Measurements from ENCODE around the gene KLK12. TPM values are rescaled to one million over a fixed set of nuclear protein-coding genes. Genes with fewer than 3 reads are reported as not detected.

KLK12 gene
- total RNA-seq, 1 donor from 2014 or later, result 1.6 TPM

GRCh38 chr19:51081476-51081875 is 46.7 kb upstream of the KLK12 start:
- Mint-ChIP-seq H3K27ac (no peak overlapping the region), H3K4me3 (no peak overlapping the region), H3K27me3 (peaks cover 29% of the 10 kb centered on the region), H3K4me1 (ENCODE audit: unreplicated experiment) (no peaks in the 10 kb centered on the region), H3K36me3 (no peaks in the 10 kb centered on the region), H3K9me3 (no peaks in the 10 kb centered on the region)
- no peak for DNase-seq (ENCODE audit: extremely low spot score, unreplicated experiment)
- no peak for TF ChIP-seq CTCF (conservative IDR thresholded peaks at IDR 0.05)

- peaks cover 36% of the 10 kb centered on the region for H3K27me3 Mint-ChIP-seq
- H3K4me1 Mint-ChIP-seq (ENCODE audit: unreplicated experiment), result no peaks in the 10 kb centered on the region
- DNase-seq (ENCODE audit: extremely low spot score, unreplicated experiment), result no peak
- no peak for TF ChIP-seq CTCF (conservative IDR thresholded peaks at IDR 0.05)
- no peaks in the 10 kb centered on the region for H3K36me3 Mint-ChIP-seq
- H3K9me3 Mint-ChIP-seq, result no peaks in the 10 kb centered on the region
- no peak overlapping the region for H3K27ac Mint-ChIP-seq
- no peak overlapping the region for H3K4me3 Mint-ChIP-seq
These were observed 44.8 kb upstream of the KLK12 start for GRCh38 chr19:51079481-51080110.

GRCh38 chr19:51078731-51079130 is 43.9 kb upstream of the KLK12 start:
- peaks cover 34% of the 10 kb centered on the region for H3K27me3 Mint-ChIP-seq
- no peak for TF ChIP-seq CTCF (conservative IDR thresholded peaks at IDR 0.05)

GRCh38 chr19:51078104-51078503 is 43.3 kb upstream of the KLK12 start:
- Mint-ChIP-seq H3K9me3 (peaks cover 4% of the 10 kb centered on the region), H3K4me3 (no peak overlapping the region), H3K36me3 (no peaks in the 10 kb centered on the region), H3K27ac (no peak overlapping the region), H3K27me3 (peaks cover 28% of the 10 kb centered on the region), H3K4me1 (ENCODE audit: unreplicated experiment) (no peaks in the 10 kb centered on the region)
- no peak for DNase-seq (ENCODE audit: extremely low spot score, unreplicated experiment)
- TF ChIP-seq CTCF (conservative IDR thresholded peaks at IDR 0.05), result no peak

More at GRCh38 chr19:51078731-51079130, 43.9 kb upstream of the KLK12 start:
- Mint-ChIP-seq H3K4me3 (no peak overlapping the region), H3K27ac (no peak overlapping the region), H3K9me3 (peaks cover 4% of the 10 kb centered on the region), H3K36me3 (no peaks in the 10 kb centered on the region), H3K4me1 (ENCODE audit: unreplicated experiment) (no peaks in the 10 kb centered on the region)
- DNase-seq (ENCODE audit: extremely low spot score, unreplicated experiment), result no peak

- no peak for DNase-seq (ENCODE audit: extremely low spot score, unreplicated experiment)
- no peak overlapping the region for H3K4me3 Mint-ChIP-seq
- H3K36me3 Mint-ChIP-seq, result no peaks in the 10 kb centered on the region
- no peaks in the 10 kb centered on the region for H3K4me1 Mint-ChIP-seq (ENCODE audit: unreplicated experiment)
- TF ChIP-seq CTCF (conservative IDR thresholded peaks at IDR 0.05), result no peak
- H3K27me3 Mint-ChIP-seq, result peaks cover 17% of the 10 kb centered on the region
- no peak overlapping the region for H3K27ac Mint-ChIP-seq
- H3K9me3 Mint-ChIP-seq, result peaks cover 4% of the 10 kb centered on the region
These were observed 41.9 kb upstream of the KLK12 start for GRCh38 chr19:51076631-51077213.
